Measurements from ENCODE around the gene TPPP.

TPPP gene

DNA sequence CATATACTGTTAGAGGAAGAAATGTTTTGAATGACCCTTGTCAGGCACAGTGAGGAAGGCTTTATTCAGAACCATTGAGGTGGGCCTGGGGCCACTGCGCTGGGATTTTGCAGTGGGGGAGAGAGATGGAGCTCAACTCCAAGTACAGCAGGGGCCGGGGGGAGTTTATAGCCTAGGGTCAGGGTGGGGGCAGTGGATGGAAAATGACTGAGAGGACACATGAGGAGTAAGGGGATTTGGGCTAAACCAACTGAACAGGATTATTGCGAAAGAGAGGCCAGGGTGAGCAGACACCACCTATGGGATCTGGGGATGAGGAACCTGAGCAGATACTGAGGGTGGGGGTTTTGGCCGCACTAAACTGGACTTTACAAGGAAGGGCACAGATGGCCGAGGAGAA lies 74.7 kb downstream of the TPPP start:
- H3K4me3 ChIP-seq (ENCODE audit: low read length), result no peak overlapping the region
- peaks cover 50% of the 10 kb centered on the region for H3K79me2 ChIP-seq (ENCODE audit: control insufficient read depth, low read length)
- no peak overlapping the region for H3K27ac ChIP-seq (ENCODE audit: low read depth, low read length)
- no peaks in the 10 kb centered on the region for H3F3A ChIP-seq (ENCODE audit: control insufficient read depth, insufficient read depth)
- H3K36me3 ChIP-seq (ENCODE audit: control insufficient read depth, low read length), result peaks cover 87% of the 10 kb centered on the region
- no peak overlapping the region for H3K4me2 ChIP-seq (ENCODE audit: low read length)
- H4K20me1 ChIP-seq (ENCODE audit: control insufficient read depth, insufficient read depth, low read depth, low read length), result 0 out of 2 replicates have a peak, but pooled peaks cover 3% of the 10 kb centered on the region
- H3K4me1 ChIP-seq (ENCODE audit: control insufficient read depth, low read length), result peaks cover 10% of the 10 kb centered on the region
- TF ChIP-seq, protein P1, sequence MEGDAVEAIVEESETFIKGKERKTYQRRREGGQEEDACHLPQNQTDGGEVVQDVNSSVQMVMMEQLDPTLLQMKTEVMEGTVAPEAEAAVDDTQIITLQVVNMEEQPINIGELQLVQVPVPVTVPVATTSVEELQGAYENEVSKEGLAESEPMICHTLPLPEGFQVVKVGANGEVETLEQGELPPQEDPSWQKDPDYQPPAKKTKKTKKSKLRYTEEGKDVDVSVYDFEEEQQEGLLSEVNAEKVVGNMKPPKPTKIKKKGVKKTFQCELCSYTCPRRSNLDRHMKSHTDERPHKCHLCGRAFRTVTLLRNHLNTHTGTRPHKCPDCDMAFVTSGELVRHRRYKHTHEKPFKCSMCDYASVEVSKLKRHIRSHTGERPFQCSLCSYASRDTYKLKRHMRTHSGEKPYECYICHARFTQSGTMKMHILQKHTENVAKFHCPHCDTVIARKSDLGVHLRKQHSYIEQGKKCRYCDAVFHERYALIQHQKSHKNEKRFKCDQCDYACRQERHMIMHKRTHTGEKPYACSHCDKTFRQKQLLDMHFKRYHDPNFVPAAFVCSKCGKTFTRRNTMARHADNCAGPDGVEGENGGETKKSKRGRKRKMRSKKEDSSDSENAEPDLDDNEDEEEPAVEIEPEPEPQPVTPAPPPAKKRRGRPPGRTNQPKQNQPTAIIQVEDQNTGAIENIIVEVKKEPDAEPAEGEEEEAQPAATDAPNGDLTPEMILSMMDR (IDR thresholded peaks at IDR 0.05; ENCODE audit: low read depth, low read length, poor library complexity, severe bottlenecking), result no peak
- no peak for TF ChIP-seq EZH2phosphoT487 (IDR thresholded peaks at IDR 0.05; ENCODE audit: borderline replicate concordance, low read length)
- H3K9me3 ChIP-seq (ENCODE audit: control insufficient read depth, insufficient read depth, low read length), result peaks cover 18% of the 10 kb centered on the region
- no peaks in the 10 kb centered on the region for H3K9me2 ChIP-seq (replicated peaks; ENCODE audit: control insufficient read depth, low read length)
- no peaks in the 10 kb centered on the region for H3K27me3 ChIP-seq (ENCODE audit: control insufficient read depth, low read length)

DNA sequence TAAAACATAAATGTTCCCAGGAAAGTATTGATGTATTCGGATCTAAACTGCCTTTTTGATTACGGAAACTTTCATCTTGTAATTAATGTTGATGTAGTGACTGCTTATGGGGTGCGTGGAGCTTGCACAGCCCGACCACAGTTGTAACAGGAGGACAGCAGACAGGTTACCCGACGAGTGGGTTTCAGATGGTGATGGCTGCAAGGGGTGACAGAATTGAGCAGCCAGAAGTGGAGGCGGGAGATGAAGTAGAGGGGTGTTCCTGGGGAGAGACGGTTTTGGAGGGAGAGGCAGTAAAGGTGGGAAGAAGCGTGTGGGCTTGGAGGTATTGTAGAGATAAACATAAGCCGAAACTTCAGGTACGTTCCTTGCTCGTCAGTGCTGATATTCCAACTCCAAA lies 75.3 kb downstream of the TPPP start:
- Histone ChIP-seq H3K27me3 (ENCODE audit: control insufficient read depth, low read length) (no peaks in the 10 kb centered on the region), H3K4me1 (ENCODE audit: control insufficient read depth, low read length) (peaks cover 15% of the 10 kb centered on the region), H4K20me1 (ENCODE audit: control insufficient read depth, insufficient read depth, low read depth, low read length) (0 out of 2 replicates have a peak, but pooled peaks cover 3% of the 10 kb centered on the region), H3F3A (ENCODE audit: control insufficient read depth, insufficient read depth) (no peaks in the 10 kb centered on the region; the same call in 1 of the 2 replicates), H3K79me2 (ENCODE audit: control insufficient read depth, low read length) (peaks cover 56% of the 10 kb centered on the region), H3K9me3 (ENCODE audit: control insufficient read depth, insufficient read depth, low read length) (peaks cover 21% of the 10 kb centered on the region), H3K4me2 (ENCODE audit: low read length) (no peak overlapping the region), H3K36me3 (ENCODE audit: control insufficient read depth, low read length) (peaks cover 90% of the 10 kb centered on the region), H3K27ac (ENCODE audit: low read depth, low read length) (no peak overlapping the region), H3K9me2 (replicated peaks; ENCODE audit: control insufficient read depth, low read length) (no peaks in the 10 kb centered on the region), H3K4me3 (ENCODE audit: low read length) (no peak overlapping the region)
- no peak for TF ChIP-seq EZH2phosphoT487 (IDR thresholded peaks at IDR 0.05; ENCODE audit: borderline replicate concordance, low read length)
- TF ChIP-seq, protein P1 (IDR thresholded peaks at IDR 0.05; ENCODE audit: low read depth, low read length, poor library complexity, severe bottlenecking), result no peak

DNA sequence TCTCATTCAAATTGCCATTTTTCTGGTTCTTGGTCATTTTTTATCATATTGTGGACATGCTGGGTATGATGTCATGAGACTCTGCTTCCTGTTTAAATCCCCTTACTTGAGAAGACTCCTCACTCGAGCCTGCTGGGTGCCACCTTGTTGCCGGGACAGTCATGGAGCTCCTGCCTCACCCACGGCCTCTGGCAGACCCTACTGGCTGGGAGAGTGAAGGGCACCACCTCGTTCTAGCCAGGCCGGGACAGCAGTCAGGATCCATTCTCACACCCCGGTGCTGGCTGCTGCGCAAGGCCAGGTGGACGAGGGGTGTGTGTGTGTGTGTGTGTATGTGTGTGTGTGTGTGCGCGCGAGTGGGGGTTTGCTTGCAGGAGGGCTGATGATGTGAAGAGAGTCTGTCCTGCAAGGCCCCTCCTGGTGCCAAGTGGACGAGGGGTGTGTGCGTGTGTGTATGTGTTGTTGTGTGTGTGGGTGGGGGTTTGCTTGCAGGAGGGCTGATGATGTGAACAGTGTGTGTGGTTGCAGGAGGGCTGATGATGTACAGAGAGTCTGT lies 76.6 kb downstream of the TPPP start:
- H3K27me3 ChIP-seq (ENCODE audit: control insufficient read depth, low read length), result no peaks in the 10 kb centered on the region
- peaks cover 18% of the 10 kb centered on the region for H3K4me1 ChIP-seq (ENCODE audit: control insufficient read depth, low read length)
- peaks cover 22% of the 10 kb centered on the region for H3K9me3 ChIP-seq (ENCODE audit: control insufficient read depth, insufficient read depth, low read length)
- no peak overlapping the region for H3K27ac ChIP-seq (ENCODE audit: low read depth, low read length)
- H3F3A ChIP-seq (ENCODE audit: control insufficient read depth, insufficient read depth), result no peaks in the 10 kb centered on the region; the same call in 1 of the 2 replicates
- peaks cover 83% of the 10 kb centered on the region for H3K36me3 ChIP-seq (ENCODE audit: control insufficient read depth, low read length)
- peaks cover 63% of the 10 kb centered on the region for H3K79me2 ChIP-seq (ENCODE audit: control insufficient read depth, low read length)
- no peak overlapping the region for H3K4me3 ChIP-seq (ENCODE audit: low read length)
- TF ChIP-seq EZH2phosphoT487 (IDR thresholded peaks at IDR 0.05; ENCODE audit: borderline replicate concordance, low read length), result no peak
- TF ChIP-seq, protein P1 (IDR thresholded peaks at IDR 0.05; ENCODE audit: low read depth, low read length, poor library complexity, severe bottlenecking), result no peak
- no peaks in the 10 kb centered on the region for H3K9me2 ChIP-seq (replicated peaks; ENCODE audit: control insufficient read depth, low read length)
- 0 out of 2 replicates have a peak, but pooled peaks cover 3% of the 10 kb centered on the region for H4K20me1 ChIP-seq (ENCODE audit: control insufficient read depth, insufficient read depth, low read depth, low read length)
- H3K4me2 ChIP-seq (ENCODE audit: low read length), result no peak overlapping the region

All from DOHH2 (cell line).